ENCODE measurements around the gene SCN5A. TPM values are rescaled to one million over a fixed set of nuclear protein-coding genes. Genes with fewer than 3 reads are reported as not detected.

SCN5A gene
- total and polyA plus RNA-seq, 2 of the 13 experiments (the other 11 are each of a cell fraction or from before 2014, with no cell fraction given), result 0.22 TPM; not detected in 1

GRCh38 chr3:38583688-38584087 is 65.8 kb downstream of the SCN5A start (continued):
- TF ChIP-seq CTCF (CRISPR knock-in tag; IDR thresholded peaks at IDR 0.05) (no peak), RFXANK (CRISPR knock-in tag; IDR thresholded peaks at IDR 0.05) (no peak), PHF8 (CRISPR knock-in tag; IDR thresholded peaks at IDR 0.05) (no peak), PTBP1 (IDR thresholded peaks at IDR 0.05; ENCODE audit: low read depth, low read length, poor library complexity, severe bottlenecking) (no peak), ZNF367 (CRISPR knock-in tag; IDR thresholded peaks at IDR 0.05; ENCODE audit: borderline replicate concordance) (no peak), SMC3 (IDR thresholded peaks at IDR 0.05; ENCODE audit: low read length) (no peak)

- H3K4me1 ChIP-seq (ENCODE audit: insufficient read depth, low read length), result no peaks in the 10 kb centered on the region
- peaks cover 8 to 49% of the 10 kb centered on the region in 2 experiments; a peak in 4 of 5 replicates for H3K27me3 ChIP-seq (ENCODE audit: control insufficient read depth in 1 of 2, insufficient read depth in 2 of 2, low read length in 2 of 2)
- DNase-seq (ENCODE audit: low spot score), result no peak
- intact Hi-C loops (cut with micrococcal nuclease; ENCODE audit: unreplicated experiment), result no loop called here
- ChIA-PET CTCF (ENCODE audit: low intra/inter-chr PET ratio, low total read pairs) (no interaction called here), POLR2A (no interaction called here)
- no peak overlapping the region for H3K4me3 ChIP-seq (replicated peaks in 1 of 3; ENCODE audit: insufficient read depth in 1 of 3, low read depth in 2 of 3, low read length in 3 of 3)
- FAIRE-seq, result no peak
- H3K4me2 ChIP-seq (ENCODE audit: low read depth, low read length), result no peak overlapping the region
- H2AFZ ChIP-seq (ENCODE audit: low read length), result no peak overlapping the region
- H3K9ac ChIP-seq (ENCODE audit: insufficient read depth, low read depth, low read length), result no peak overlapping the region
- 0% methylated on average over 5 of the region's 8 CpGs for WGBS (ENCODE audit: low lambda C conversion rate)
- no peaks in the 10 kb centered on the region for H3K79me2 ChIP-seq (ENCODE audit: insufficient read depth, low read length)
- BruUV-seq (replicated peaks), result no TSS peak
- H3K9me3 ChIP-seq (ENCODE audit: low read length), result no peaks in the 10 kb centered on the region
- in situ Hi-C loops (cut with HindIII; ENCODE audit: extremely low pct_ligation_motif_present, low pct_unique_long_range_greater_than_20kb), result no loop called here
- ATAC-seq, result no peak
- no peaks in the 10 kb centered on the region for H3K36me3 ChIP-seq (replicated peaks in 1 of 2; ENCODE audit: control insufficient read depth in 1 of 2, insufficient read depth in 2 of 2, low read length in 2 of 2)
- H3K27ac ChIP-seq (ENCODE audit: extremely low read length, insufficient read depth, low read length), result no peak overlapping the region
- no peaks in the 10 kb centered on the region for H4K20me1 ChIP-seq (ENCODE audit: insufficient read depth, low read length)
- TF ChIP-seq SATB2 (CRISPR knock-in tag; IDR thresholded peaks at IDR 0.05) (no peak), KAT7 (CRISPR knock-in tag; IDR thresholded peaks at IDR 0.05; ENCODE audit: borderline replicate concordance) (no peak), ADNP (CRISPR knock-in tag; IDR thresholded peaks at IDR 0.05) (no peak), SIX4 (CRISPR knock-in tag; IDR thresholded peaks at IDR 0.05) (no peak), ZNF777 (CRISPR knock-in tag; IDR thresholded peaks at IDR 0.05) (no peak), ZNF557 (CRISPR knock-in tag; IDR thresholded peaks at IDR 0.05) (no peak), ZBTB1 (CRISPR knock-in tag; IDR thresholded peaks at IDR 0.05; ENCODE audit: borderline replicate concordance) (no peak), ZNF562 (CRISPR knock-in tag; IDR thresholded peaks at IDR 0.05; ENCODE audit: borderline replicate concordance) (no peak), ZNF614 (CRISPR knock-in tag; IDR thresholded peaks at IDR 0.05; ENCODE audit: borderline replicate concordance) (no peak), ZNF639 (CRISPR knock-in tag; conservative IDR thresholded peaks at IDR 0.05) (no peak), SRSF4 (IDR thresholded peaks at IDR 0.05; ENCODE audit: low read depth, low read length, poor library complexity, severe bottlenecking) (no peak), ZC3H13 (CRISPR knock-in tag; IDR thresholded peaks at IDR 0.05) (no peak), TGIF2 (CRISPR knock-in tag; IDR thresholded peaks at IDR 0.05) (no peak), E2F2 (CRISPR knock-in tag; IDR thresholded peaks at IDR 0.05; ENCODE audit: borderline replicate concordance) (no peak), DR1 (CRISPR knock-in tag; IDR thresholded peaks at IDR 0.05) (no peak), RXRB (CRISPR knock-in tag; IDR thresholded peaks at IDR 0.05; ENCODE audit: borderline replicate concordance) (no peak)
Measured at GRCh38 chr3:38582941-38583645, 66.4 kb downstream of the SCN5A start.
